NCI-H2107 treated with DMSO at 0.1 percent for 48 hours (cell line): Measurements from ENCODE around the gene TYW1.
A peak's percentile ranks its signal among the peaks of the same experiment; 100 is the strongest.
"Not testable (repeated sequence)": the region's sequence is repeated elsewhere in the genome, so short reads cannot be mapped to it uniquely, and the experiment has no call there.

Experiments used
- DNase-seq: peaks from one replicate; lab custom pipeline; 2025; ENCODE audit not compliant: unreplicated experiment; lab: John Stamatoyannopoulos, UW

Gene TYW1

GRCh38 chr7:67114483-67115246 lies 118.0 kb downstream of the TYW1 start:
- not testable (repeated sequence) for DNase-seq

DNA sequence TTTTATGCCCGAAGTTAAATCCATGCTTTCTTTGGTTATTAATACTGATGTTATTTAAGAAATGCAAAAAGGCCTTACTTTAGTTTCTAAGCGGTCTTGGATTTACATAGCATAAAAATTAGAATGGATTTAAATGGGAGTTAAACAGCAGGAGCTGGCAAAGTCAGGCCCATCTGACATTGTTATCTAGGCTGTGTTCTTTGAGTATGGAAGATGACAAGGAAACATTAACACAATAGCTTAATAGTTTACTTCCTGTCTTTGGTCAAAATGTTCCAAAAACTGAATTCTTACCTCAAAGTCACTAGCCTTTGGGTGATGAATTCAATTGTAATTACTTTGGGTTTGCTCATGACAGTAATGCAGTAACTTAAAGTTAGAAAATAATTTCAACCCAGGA lies 123.9 kb downstream of the TYW1 start:
- not testable (repeated sequence) for DNase-seq

- not testable (repeated sequence) for DNase-seq
Measured at GRCh38 chr7:67128257-67128656, 131.6 kb downstream of the TYW1 start.

GRCh38 chr7:67130766-67131165 lies 134.1 kb downstream of the TYW1 start:
- DNase-seq: peak; percentile 93

DNA sequence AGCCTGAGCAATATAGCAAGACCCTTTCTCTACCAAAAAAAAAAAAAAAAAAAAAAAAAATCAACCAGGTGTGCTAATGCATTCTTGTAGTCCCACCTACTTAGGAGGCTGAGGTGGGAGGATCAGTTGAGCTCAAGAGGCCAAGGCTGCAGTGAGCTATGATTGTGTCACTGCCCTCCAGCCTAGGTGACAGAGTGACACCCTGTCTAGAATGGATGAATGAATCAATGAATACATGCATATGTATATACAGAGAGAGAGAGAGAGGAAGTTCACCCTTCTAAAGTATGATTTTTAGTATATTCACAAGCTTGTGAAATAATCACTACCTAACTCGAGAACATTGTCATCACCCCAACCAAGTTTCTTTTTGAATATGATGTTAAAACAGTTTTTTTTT lies 138.3 kb downstream of the TYW1 start:
- not testable (repeated sequence) for DNase-seq

DNA sequence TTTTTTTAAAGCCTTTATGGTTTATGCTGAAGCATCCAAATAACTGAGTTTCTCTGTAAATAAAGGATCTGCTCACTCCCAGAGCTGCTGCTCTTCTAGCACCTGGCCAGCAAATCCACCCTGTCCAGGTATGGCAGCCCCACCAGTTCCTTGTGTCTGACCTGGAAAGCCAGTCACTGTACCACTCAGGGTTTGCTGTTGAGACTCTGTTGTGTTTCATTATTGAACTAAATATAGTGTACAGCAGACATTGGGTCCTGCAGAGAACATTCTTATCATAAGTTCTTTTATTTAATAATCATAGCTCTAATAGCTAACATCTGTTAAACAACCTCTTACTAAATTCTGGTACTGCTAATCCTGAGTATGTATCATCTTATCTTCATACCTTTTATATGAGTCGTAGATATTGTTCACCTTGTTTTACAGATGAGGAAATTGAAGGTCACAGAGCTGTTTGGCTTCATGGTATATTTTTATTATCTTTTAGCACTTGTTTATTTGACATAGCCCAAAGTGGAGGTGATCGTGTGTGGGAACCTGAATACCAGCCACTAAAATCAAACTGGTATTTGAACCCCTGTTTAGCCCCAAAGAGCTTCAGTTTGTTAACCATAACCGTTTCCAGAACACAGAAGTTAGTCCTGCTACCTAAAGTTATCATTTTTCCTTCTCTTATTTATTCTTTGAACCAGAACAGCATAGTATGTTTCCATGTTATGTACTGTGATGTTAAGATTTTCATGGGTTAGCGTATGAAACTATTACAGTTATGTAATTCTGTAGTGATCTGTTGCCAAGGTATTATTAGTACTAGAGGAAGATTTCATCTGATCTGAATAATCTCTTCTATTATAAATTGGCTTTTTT lies 139.2 kb downstream of the TYW1 start:
- not testable (repeated sequence) for DNase-seq

DNA sequence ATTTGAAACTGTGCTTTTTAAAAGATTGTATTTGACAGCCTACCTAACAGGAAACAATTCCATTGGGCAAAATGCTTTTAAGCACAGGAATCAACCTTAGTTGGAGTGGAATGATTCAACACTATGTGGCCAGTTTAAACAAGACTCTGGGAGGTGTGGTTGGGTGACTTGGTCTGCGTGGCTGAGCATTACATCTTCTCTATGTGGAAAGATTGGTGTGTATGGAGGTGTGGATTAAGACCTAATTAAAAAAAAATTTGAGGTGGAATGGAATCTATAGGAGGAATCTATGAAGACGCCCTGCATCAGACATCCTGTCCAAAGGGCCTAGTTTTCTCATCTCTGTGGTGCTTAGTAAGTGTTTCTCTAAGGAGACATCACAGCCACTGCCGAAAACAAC lies 140.9 kb downstream of the TYW1 start:
- not testable (repeated sequence) for DNase-seq

DNA sequence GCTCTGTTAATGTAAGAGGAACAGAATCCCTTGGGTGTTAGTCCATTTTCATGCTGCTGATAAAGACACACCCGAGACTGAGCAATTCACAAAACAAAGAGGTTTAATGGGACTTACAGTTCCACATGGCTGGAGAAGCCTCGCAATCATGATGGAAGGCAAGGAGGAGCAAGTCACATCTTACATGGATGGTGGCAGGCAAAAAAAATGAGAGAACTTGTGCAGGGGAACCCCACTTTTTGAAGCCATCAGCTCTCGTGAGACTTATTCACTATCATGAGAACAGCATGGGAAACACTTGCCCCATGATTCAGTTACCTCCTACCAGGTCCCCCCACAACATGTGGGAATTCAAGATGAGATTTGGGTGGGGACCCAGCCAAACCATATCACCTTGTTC lies 143.2 kb downstream of the TYW1 start:
- DNase-seq: not testable (repeated sequence)

DNA sequence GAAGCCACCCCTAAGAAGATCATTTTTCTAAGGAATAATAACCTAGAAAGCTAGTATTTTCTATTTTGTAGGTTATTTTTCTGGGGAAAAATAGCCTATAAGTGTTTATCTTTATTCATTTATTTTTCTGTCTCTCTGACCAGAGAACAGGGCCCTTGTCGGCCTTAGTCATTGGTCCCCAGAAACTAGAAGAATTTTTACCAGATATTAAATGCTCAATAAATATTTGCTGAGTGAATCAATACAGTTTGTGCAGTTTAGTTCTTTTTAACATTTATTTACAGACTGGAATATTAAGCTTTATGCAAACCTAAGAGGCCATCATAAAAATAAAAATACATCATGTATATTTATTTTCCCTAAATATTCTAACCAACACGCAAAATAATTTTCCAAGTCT lies 144.4 kb downstream of the TYW1 start:
- not testable (repeated sequence) for DNase-seq

DNA sequence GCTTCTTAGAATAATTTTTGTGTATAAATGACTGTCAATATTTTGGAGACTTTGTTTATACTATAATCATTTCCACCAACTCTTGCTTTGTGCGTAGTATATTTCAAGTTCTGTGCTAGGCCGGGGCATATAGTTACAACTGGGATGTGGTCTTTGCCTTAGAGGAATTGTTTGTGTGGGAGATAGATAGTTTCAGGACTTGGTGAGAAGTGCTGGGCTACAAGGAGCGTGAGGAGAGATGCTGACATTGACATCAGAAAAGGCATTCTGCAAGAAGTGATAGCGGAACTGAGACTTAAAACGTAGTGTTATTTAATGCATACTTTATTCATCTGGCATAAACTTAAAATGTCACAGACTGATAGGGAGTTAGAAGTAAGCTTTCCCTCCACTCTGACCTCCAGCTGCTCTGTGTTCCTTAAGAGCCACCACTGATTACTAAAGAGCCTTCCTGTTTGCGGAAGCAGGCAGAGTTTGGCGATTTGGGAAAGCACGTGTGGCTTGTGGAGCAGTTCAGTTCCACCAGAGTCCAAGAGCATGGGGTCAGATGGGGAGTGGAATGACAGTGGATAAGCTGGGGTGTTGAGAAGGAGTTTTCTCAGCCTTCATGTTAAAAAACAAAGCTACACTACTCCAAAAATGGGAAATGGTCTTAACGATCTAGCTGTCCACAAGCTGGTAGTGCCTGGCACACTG lies 146.6 kb downstream of the TYW1 start:
- DNase-seq: not testable (repeated sequence)

GRCh38 chr7:67145581-67146193 lies 149.1 kb downstream of the TYW1 start:
- not testable (repeated sequence) for DNase-seq

DNA sequence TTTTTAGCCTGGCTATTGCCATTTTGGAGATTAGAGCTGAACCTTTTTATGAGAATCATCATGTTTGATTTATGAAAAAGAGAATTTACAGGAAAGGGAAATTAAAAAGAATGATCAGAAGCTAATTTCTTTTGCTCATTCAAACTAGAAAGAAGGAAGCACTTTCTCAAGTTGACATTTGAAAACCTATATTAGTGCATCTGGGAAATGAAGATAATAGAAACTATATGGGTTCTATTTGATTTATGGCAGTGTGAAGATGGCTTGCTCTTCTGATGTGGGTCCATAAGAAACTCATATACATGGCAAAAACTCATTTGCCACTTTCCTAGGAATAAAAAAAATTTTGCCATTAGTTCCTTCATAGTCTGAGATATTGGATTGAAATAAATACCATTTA lies 152.5 kb downstream of the TYW1 start:
- DNase-seq: not testable (repeated sequence)

GRCh38 chr7:67154374-67154773 lies 157.7 kb downstream of the TYW1 start:
- DNase-seq: not testable (repeated sequence)

GRCh38 chr7:67156064-67156463 lies 159.4 kb downstream of the TYW1 start:
- DNase-seq: not testable (repeated sequence)

- DNase-seq: not testable (repeated sequence)
Measured at GRCh38 chr7:67163285-67163684, 166.7 kb downstream of the TYW1 start.

DNA sequence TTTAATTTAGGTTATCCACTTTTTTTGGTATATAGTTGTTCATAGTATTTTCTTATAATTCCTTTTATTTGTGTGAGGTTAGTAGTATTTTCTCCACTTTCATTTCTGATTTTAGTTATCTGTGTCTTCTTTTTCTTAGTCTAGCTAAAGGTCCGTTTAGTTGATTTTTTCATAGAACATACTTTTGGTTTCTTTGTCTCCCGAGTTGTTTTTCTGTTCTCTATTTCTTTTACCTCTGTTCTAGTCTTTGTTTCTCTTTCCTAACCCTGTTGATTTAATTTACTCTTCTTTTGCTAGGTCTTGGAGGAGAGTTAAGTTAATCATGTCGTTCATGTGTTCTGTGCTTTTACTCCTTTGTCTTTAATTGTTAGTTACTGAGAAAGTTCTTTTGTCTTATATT lies 174.5 kb downstream of the TYW1 start:
- not testable (repeated sequence) for DNase-seq

DNA sequence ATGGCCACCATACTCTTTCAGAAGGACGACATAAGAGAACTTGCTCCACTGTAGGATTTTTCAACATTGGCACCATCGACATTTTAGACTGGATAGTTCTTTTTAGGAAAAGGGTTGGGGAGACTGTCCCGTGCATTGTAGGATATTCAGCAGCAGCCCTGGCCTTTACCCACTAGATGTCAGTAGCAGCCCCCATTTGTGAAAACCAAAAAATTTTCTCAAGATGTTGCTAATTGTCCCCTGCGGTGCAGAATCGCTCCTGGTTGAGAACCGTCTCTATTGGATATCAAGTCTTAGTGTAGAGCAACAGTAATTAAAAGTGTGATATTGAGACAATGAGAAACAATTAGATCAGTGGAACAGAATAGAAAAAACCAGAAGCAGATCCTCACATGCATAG lies 180.1 kb downstream of the TYW1 start:
- DNase-seq: not testable (repeated sequence)

- DNase-seq: not testable (repeated sequence)
Measured at GRCh38 chr7:67178915-67179688, 182.5 kb downstream of the TYW1 start.

DNA sequence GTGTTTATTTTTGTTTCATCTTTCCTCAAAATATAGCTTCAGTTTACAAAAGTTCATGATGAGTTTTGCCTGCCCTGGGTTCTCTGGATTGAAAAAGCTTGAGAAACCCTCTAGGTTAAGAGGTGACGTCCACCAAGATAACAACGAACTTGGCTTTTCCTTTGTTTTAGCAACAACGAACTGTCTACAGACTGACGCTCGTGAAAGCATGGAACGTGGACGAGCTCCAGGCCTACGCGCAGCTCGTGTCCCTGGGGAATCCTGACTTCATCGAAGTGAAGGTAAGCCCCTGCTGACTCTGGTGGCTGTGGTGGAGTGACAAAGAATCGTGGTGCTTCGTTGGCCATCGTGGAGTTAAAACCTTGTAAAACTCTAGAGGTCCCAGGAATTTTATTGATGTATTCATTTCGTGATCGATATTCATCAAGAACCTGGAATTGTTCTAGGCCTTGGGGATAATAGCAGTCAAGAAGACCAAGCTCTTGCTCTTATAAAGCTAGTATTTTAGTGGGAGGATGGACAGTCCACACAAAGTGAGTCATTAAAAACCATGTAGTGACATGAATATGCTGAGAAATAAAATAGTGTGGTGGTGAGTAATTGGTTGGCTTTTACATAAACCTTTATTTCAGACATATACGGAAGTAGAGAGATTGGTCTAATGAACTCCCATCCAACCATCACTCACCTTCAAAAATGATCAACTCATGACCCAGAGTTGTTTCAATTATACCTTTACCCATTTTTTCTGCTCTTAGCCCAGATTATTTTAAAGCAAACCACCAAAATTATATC lies 186.5 kb downstream of the TYW1 start:
- not testable (repeated sequence) for DNase-seq
